ENCODE measurements around the gene SLF2.

DNA sequence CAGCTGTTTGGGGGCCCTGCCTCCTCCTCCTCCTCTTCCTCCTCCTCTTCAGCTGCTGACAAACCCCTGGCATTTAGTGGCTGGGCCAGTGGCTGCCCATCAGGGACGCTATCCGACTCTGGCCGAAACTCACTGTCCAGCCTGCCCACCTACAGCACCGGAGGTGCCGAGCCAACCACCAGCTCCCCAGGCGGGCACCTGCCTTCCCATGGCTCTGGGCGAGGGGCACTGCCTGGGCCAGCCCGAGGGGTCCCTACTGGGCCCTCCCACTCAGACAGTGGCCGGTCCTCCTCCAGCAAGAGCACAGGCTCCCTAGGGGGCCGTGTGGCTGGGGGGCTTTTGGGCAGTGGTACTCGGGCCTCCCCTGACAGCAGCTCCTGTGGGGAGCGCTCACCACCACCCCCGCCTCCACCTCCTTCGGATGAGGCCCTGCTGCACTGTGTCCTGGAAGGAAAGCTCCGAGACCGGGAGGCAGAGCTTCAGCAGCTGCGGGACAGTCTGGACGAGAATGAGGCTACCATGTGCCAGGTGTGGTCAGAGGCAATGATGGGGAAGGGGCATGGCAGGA is 91.0 kb downstream of the SLF2 start:
- TF ChIP-seq, protein P1, sequence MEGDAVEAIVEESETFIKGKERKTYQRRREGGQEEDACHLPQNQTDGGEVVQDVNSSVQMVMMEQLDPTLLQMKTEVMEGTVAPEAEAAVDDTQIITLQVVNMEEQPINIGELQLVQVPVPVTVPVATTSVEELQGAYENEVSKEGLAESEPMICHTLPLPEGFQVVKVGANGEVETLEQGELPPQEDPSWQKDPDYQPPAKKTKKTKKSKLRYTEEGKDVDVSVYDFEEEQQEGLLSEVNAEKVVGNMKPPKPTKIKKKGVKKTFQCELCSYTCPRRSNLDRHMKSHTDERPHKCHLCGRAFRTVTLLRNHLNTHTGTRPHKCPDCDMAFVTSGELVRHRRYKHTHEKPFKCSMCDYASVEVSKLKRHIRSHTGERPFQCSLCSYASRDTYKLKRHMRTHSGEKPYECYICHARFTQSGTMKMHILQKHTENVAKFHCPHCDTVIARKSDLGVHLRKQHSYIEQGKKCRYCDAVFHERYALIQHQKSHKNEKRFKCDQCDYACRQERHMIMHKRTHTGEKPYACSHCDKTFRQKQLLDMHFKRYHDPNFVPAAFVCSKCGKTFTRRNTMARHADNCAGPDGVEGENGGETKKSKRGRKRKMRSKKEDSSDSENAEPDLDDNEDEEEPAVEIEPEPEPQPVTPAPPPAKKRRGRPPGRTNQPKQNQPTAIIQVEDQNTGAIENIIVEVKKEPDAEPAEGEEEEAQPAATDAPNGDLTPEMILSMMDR (IDR thresholded peaks at IDR 0.05) = no peak
- TF ChIP-seq POLR2A (IDR thresholded peaks at IDR 0.05) = no peak
